Neural cell (in vitro differentiated cells): ENCODE data around the gene ATP5F1E.

Experiments
- CTCF ChIP-seq: fragments of 450-650 bp; IDR thresholded peaks from 2 replicates; pipeline ENCODE4 v1.5.1; 2014; ENCODE audit warnings: antibody characterized with exemption, mild to moderate bottlenecking, moderate library complexity; ENCODE audit not compliant: poor library complexity, severe bottlenecking
- EP300 ChIP-seq: fragments of 450-650 bp; conservative IDR thresholded peaks from 2 replicates; pipeline ENCODE4 v1.6.1; 2014; ENCODE audit warnings: antibody characterized with exemption, mild to moderate bottlenecking, moderate library complexity; ENCODE audit not compliant: poor library complexity, severe bottlenecking
- EZH2 ChIP-seq: fragments of 200-600, 300-800 bp; shearing (Covaris generic), sonication (generic); IDR thresholded peaks from 2 replicates; pipeline ENCODE4 v1.6.1; 2014; ENCODE audit warnings: antibody characterized with exemption, low read length, borderline replicate concordance, mild to moderate bottlenecking; ENCODE audit not compliant: insufficient read depth, poor library complexity, severe bottlenecking
- MXI1 ChIP-seq: fragments of 450-650 bp; conservative IDR thresholded peaks from 2 replicates; pipeline ENCODE4 v1.6.1; 2014; ENCODE audit warnings: antibody characterized with exemption, mild to moderate bottlenecking; ENCODE audit not compliant: poor library complexity, severe bottlenecking
- POLR2AphosphoS5 ChIP-seq: IDR thresholded peaks from 2 replicates; pipeline ENCODE4 v1.6.1; 2012
- RAD21 ChIP-seq: fragments of 450-650 bp; conservative IDR thresholded peaks from 2 replicates; pipeline ENCODE4 v1.6.1; 2014; ENCODE audit warnings: antibody characterized with exemption, mild to moderate bottlenecking, moderate library complexity
- TAF1 ChIP-seq: IDR thresholded peaks from 2 replicates; pipeline ENCODE4 v1.6.1; 2012; ENCODE audit warnings: low read depth
- TF ChIP-seq, protein P1 (sequence below): IDR thresholded peaks from 2 replicates; pipeline ENCODE4 v1.6.1; 2012; ENCODE audit warnings: borderline replicate concordance

DNA sequence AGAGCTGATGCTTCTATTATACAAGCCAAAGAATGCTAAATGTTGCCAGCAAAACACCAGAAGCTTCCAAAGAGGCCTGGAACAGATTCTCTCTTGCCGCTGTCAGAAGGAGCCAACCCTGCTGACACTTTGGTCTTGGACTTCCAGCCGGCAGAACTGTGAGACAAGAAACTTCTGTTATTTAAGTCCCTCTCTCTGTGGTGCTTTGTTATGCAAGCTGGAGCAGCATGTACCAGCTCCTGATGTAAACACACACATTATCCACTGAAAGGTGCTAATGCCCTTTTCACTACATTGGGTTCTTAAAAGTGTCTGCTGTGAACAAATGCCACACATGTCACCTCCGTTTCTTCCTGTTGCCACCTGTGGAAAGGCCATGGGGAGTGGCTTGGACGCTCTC lies 36.4 kb upstream of the ATP5F1E start:
- no peak for TF ChIP-seq CTCF
- TF ChIP-seq MXI1: no peak
- TF ChIP-seq RAD21: no peak
- TF ChIP-seq TAF1: no peak
- no peak for TF ChIP-seq POLR2AphosphoS5
- TF ChIP-seq, protein P1, sequence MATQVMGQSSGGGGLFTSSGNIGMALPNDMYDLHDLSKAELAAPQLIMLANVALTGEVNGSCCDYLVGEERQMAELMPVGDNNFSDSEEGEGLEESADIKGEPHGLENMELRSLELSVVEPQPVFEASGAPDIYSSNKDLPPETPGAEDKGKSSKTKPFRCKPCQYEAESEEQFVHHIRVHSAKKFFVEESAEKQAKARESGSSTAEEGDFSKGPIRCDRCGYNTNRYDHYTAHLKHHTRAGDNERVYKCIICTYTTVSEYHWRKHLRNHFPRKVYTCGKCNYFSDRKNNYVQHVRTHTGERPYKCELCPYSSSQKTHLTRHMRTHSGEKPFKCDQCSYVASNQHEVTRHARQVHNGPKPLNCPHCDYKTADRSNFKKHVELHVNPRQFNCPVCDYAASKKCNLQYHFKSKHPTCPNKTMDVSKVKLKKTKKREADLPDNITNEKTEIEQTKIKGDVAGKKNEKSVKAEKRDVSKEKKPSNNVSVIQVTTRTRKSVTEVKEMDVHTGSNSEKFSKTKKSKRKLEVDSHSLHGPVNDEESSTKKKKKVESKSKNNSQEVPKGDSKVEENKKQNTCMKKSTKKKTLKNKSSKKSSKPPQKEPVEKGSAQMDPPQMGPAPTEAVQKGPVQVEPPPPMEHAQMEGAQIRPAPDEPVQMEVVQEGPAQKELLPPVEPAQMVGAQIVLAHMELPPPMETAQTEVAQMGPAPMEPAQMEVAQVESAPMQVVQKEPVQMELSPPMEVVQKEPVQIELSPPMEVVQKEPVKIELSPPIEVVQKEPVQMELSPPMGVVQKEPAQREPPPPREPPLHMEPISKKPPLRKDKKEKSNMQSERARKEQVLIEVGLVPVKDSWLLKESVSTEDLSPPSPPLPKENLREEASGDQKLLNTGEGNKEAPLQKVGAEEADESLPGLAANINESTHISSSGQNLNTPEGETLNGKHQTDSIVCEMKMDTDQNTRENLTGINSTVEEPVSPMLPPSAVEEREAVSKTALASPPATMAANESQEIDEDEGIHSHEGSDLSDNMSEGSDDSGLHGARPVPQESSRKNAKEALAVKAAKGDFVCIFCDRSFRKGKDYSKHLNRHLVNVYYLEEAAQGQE: no peak
- TF ChIP-seq EZH2: no peak
- no peak for TF ChIP-seq EP300
